Testis (tissue), 2 donors: ENCODE results near the gene XRCC4.

Experiments used
- CTCF ChIP-seq, 3 experiments: fragments of 450-650 bp in 2 of 3; fragments of 200-600 bp in 1 of 3; sonication (generic) in 1 of 3; IDR thresholded peaks; one replicate each; pipeline ENCODE4 v1.5.1; 2016 to 2019; ENCODE audit warnings: antibody characterized with exemption in 3 of 3, mild to moderate bottlenecking in 2 of 3, moderate library complexity in 1 of 3
- POLR2A ChIP-seq: fragments of 450-650 bp; IDR thresholded peaks from one replicate; pipeline ENCODE4 v1.6.1; 2017; ENCODE audit warnings: antibody characterized with exemption, mild to moderate bottlenecking, moderate library complexity

GRCh38 chr5:83270311-83270710 is 193.0 kb downstream of the XRCC4 start:
- no peak for TF ChIP-seq POLR2A
- TF ChIP-seq CTCF (IDR thresholded peaks at IDR 0.05), result no peak
